Activated CD4-positive, alpha-beta T cell treated with anti-CD3 and anti-CD28 coated beads, Interleukin-2, amount 10 ng/mL, durations not matched to agents 7 days and 5 days (primary cell): Measurements from ENCODE around the gene GALNT10. TPM values are rescaled to one million over a fixed set of nuclear protein-coding genes. Genes with fewer than 3 reads are reported as not detected.
A peak's percentile ranks its signal among the peaks of the same experiment; 100 is the strongest.

Experiments
- CTCF ChIA-PET: fragments of 350-600 bp; sonication (Branson Sonifier 250); formaldehyde crosslinking; loops from one replicate; lab custom pipeline; 2021; ENCODE audit warnings: antibody characterized with exemption; lab: Charles Lee
- POLR2A ChIA-PET: fragments of 350-600 bp; sonication (Branson Sonifier 250); formaldehyde crosslinking; loops from one replicate; lab custom pipeline; 2021; ENCODE audit warnings: antibody characterized with exemption; lab: Charles Lee
- DNase-seq: peaks from one replicate; pipeline ENCODE4 v3.0.0-alpha.2; 2020
- H3K27ac Mint-ChIP-seq: one replicate; pipeline ENCODE4 v1.8.0; 2021; ENCODE audit warnings: mild to moderate bottlenecking, moderate library complexity, mixed read lengths
- H3K27me3 Mint-ChIP-seq: one replicate; pipeline ENCODE4 v1.8.0; 2021; ENCODE audit warnings: mixed read lengths
- H3K36me3 Mint-ChIP-seq: one replicate; pipeline ENCODE4 v1.8.0; 2021; ENCODE audit warnings: low read depth, mixed read lengths
- H3K4me1 Mint-ChIP-seq: one replicate; pipeline ENCODE4 v1.8.0; 2021; ENCODE audit warnings: mixed read lengths
- H3K4me3 Mint-ChIP-seq: one replicate; pipeline ENCODE4 v1.8.0; 2021; ENCODE audit warnings: mild to moderate bottlenecking, moderate library complexity, mixed read lengths
- H3K9me3 Mint-ChIP-seq: one replicate; pipeline ENCODE4 v1.8.0; 2021; ENCODE audit warnings: mixed read lengths
- total RNA-seq, 2 experiments: library from RNA; stranded (reverse); gene quantifications; one replicate each; pipeline ENCODE4 v1.2.3, GENCODE V29; 2021

GALNT10 gene
- total RNA-seq, 2 experiments from 2014 or later: 44.2 to 47.2 TPM

- peaks cover 4% of the 10 kb centered on the region for H3K36me3 Mint-ChIP-seq
These were observed 215.7 kb downstream of the GALNT10 start for GRCh38 chr5:154406231-154406630.

GRCh38 chr5:154406826-154407225 is 216.3 kb downstream of the GALNT10 start:
- peaks cover 6% of the 10 kb centered on the region for H3K36me3 Mint-ChIP-seq
- H3K9me3 Mint-ChIP-seq: no peaks in the 10 kb centered on the region
- H3K27ac Mint-ChIP-seq: no peak overlapping the region
- no peaks in the 10 kb centered on the region for H3K27me3 Mint-ChIP-seq
- ChIA-PET CTCF (interaction anchor here (2.6 kb wide), 1 partner anchor 9 kb away, joined by 9 read pairs; no protein-coding TSS in a partner anchor), POLR2A (no interaction called here)
- H3K4me1 Mint-ChIP-seq: peaks cover 6% of the 10 kb centered on the region
- H3K4me3 Mint-ChIP-seq: no peak overlapping the region
- DNase-seq: no peak

More at GRCh38 chr5:154406231-154406630, 215.7 kb downstream of the GALNT10 start:
- Mint-ChIP-seq H3K9me3 (no peaks in the 10 kb centered on the region), H3K27me3 (no peaks in the 10 kb centered on the region), H3K4me1 (peaks cover 6% of the 10 kb centered on the region), H3K27ac (no peak overlapping the region), H3K4me3 (no peak overlapping the region)
- no peak for DNase-seq
- ChIA-PET POLR2A (no interaction called here), CTCF (interaction anchor here (0.7 to 2.6 kb wide), 11 partner anchors 9 to 390 kb away, joined by 3 to 11 read pairs (median 5); no protein-coding TSS in a partner anchor)

- H3K4me1 Mint-ChIP-seq: peaks cover 6% of the 10 kb centered on the region
- peaks cover 18% of the 10 kb centered on the region for H3K36me3 Mint-ChIP-seq
- H3K4me3 Mint-ChIP-seq: no peak overlapping the region
- no peak overlapping the region for H3K27ac Mint-ChIP-seq
- no peaks in the 10 kb centered on the region for H3K27me3 Mint-ChIP-seq
- H3K9me3 Mint-ChIP-seq: no peaks in the 10 kb centered on the region
- CTCF ChIA-PET: interaction anchor here (0.6 to 2.6 kb wide), 3 partner anchors 11 to 336 kb away, joined by 3 to 9 read pairs (median 3); no protein-coding TSS in a partner anchor
- no peak for DNase-seq
- POLR2A ChIA-PET: no interaction called here
These were observed 218.3 kb downstream of the GALNT10 start for GRCh38 chr5:154408811-154409210.

GRCh38 chr5:154409230-154409840 is 218.8 kb downstream of the GALNT10 start:
- no peaks in the 10 kb centered on the region for H3K27me3 Mint-ChIP-seq
- H3K4me1 Mint-ChIP-seq: peaks cover 6% of the 10 kb centered on the region
- H3K27ac Mint-ChIP-seq: peak overlapping the region; percentile 41
- H3K4me3 Mint-ChIP-seq: no peak overlapping the region
- ChIA-PET CTCF (no interaction called here), POLR2A (no interaction called here)
- H3K9me3 Mint-ChIP-seq: no peaks in the 10 kb centered on the region
- no peak for DNase-seq
- peaks cover 18% of the 10 kb centered on the region for H3K36me3 Mint-ChIP-seq

- Mint-ChIP-seq H3K9me3 (no peaks in the 10 kb centered on the region), H3K36me3 (peaks cover 19% of the 10 kb centered on the region), H3K4me1 (peaks cover 6% of the 10 kb centered on the region), H3K27me3 (no peaks in the 10 kb centered on the region), H3K27ac (no peak overlapping the region), H3K4me3 (no peak overlapping the region)
- no peak for DNase-seq
- ChIA-PET CTCF (no interaction called here), POLR2A (no interaction called here)
These were observed 219.5 kb downstream of the GALNT10 start for GRCh38 chr5:154410008-154410407.

- Mint-ChIP-seq H3K4me3 (no peak overlapping the region), H3K27me3 (no peaks in the 10 kb centered on the region), H3K27ac (no peak overlapping the region), H3K36me3 (peaks cover 22% of the 10 kb centered on the region), H3K4me1 (no peaks in the 10 kb centered on the region), H3K9me3 (no peaks in the 10 kb centered on the region)
- DNase-seq: no peak
- ChIA-PET POLR2A (no interaction called here), CTCF (no interaction called here)
These were observed 220.3 kb downstream of the GALNT10 start for GRCh38 chr5:154410786-154411185.

- Mint-ChIP-seq H3K4me3 (no peak overlapping the region), H3K36me3 (peaks cover 24% of the 10 kb centered on the region), H3K27me3 (no peaks in the 10 kb centered on the region), H3K27ac (no peak overlapping the region), H3K4me1 (no peaks in the 10 kb centered on the region), H3K9me3 (no peaks in the 10 kb centered on the region)
- DNase-seq: no peak
- ChIA-PET CTCF (no interaction called here), POLR2A (no interaction called here)
These were observed 220.8 kb downstream of the GALNT10 start for GRCh38 chr5:154411338-154411737.

GRCh38 chr5:154412316-154412715 is 221.8 kb downstream of the GALNT10 start:
- POLR2A ChIA-PET: no interaction called here

GRCh38 chr5:154412925-154413324 is 222.4 kb downstream of the GALNT10 start:
- CTCF ChIA-PET: no interaction called here
- Mint-ChIP-seq H3K27me3 (no peaks in the 10 kb centered on the region), H3K27ac (no peak overlapping the region), H3K4me3 (no peak overlapping the region), H3K4me1 (peaks cover 5% of the 10 kb centered on the region), H3K9me3 (no peaks in the 10 kb centered on the region), H3K36me3 (peaks cover 30% of the 10 kb centered on the region)
- no peak for DNase-seq
- POLR2A ChIA-PET: no interaction called here

More at GRCh38 chr5:154412316-154412715, 221.8 kb downstream of the GALNT10 start:
- H3K27ac Mint-ChIP-seq: no peak overlapping the region
- H3K36me3 Mint-ChIP-seq: peaks cover 30% of the 10 kb centered on the region
- no peak overlapping the region for H3K4me3 Mint-ChIP-seq
- no peaks in the 10 kb centered on the region for H3K27me3 Mint-ChIP-seq
- no peaks in the 10 kb centered on the region for H3K9me3 Mint-ChIP-seq
- no peak for DNase-seq
- peaks cover 5% of the 10 kb centered on the region for H3K4me1 Mint-ChIP-seq
- CTCF ChIA-PET: no interaction called here

- H3K9me3 Mint-ChIP-seq: no peaks in the 10 kb centered on the region
- no peak overlapping the region for H3K4me3 Mint-ChIP-seq
- POLR2A ChIA-PET: no interaction called here
- H3K36me3 Mint-ChIP-seq: peaks cover 35% of the 10 kb centered on the region
- no peak overlapping the region for H3K27ac Mint-ChIP-seq
- peaks cover 5% of the 10 kb centered on the region for H3K4me1 Mint-ChIP-seq
- CTCF ChIA-PET: interaction anchor here (2.0 kb wide), 1 partner anchor 10 kb away, joined by 8 read pairs; no protein-coding TSS in a partner anchor
- DNase-seq: no peak
- no peaks in the 10 kb centered on the region for H3K27me3 Mint-ChIP-seq
These were observed 224.6 kb downstream of the GALNT10 start for GRCh38 chr5:154415114-154415513.

GRCh38 chr5:154418344-154418820 is 227.8 kb downstream of the GALNT10 start:
- POLR2A ChIA-PET: no interaction called here
- DNase-seq: no peak
- Mint-ChIP-seq H3K4me3 (no peak overlapping the region), H3K36me3 (peaks cover 38% of the 10 kb centered on the region), H3K27ac (no peak overlapping the region), H3K9me3 (peaks cover 3% of the 10 kb centered on the region), H3K4me1 (peaks cover 5% of the 10 kb centered on the region), H3K27me3 (no peaks in the 10 kb centered on the region)
- CTCF ChIA-PET: interaction anchor here (1.0 kb wide), 1 partner anchor 26 kb away, joined by 3 read pairs; no protein-coding TSS in a partner anchor

- ChIA-PET CTCF (no interaction called here), POLR2A (interaction anchor here (0.6 kb wide), 1 partner anchor 15 kb away, joined by 3 read pairs; no protein-coding TSS in a partner anchor)
- Mint-ChIP-seq H3K27ac (no peak overlapping the region), H3K36me3 (peaks cover 44% of the 10 kb centered on the region), H3K4me1 (peaks cover 5% of the 10 kb centered on the region), H3K27me3 (no peaks in the 10 kb centered on the region), H3K9me3 (peaks cover 3% of the 10 kb centered on the region), H3K4me3 (no peak overlapping the region)
- no peak for DNase-seq
These were observed 228.7 kb downstream of the GALNT10 start for GRCh38 chr5:154419236-154419635.

GRCh38 chr5:154421868-154422267 is 231.3 kb downstream of the GALNT10 start:
- peaks cover 36% of the 10 kb centered on the region for H3K36me3 Mint-ChIP-seq
- no peak overlapping the region for H3K4me3 Mint-ChIP-seq
- POLR2A ChIA-PET: no interaction called here
- DNase-seq: no peak
- peaks cover 2% of the 10 kb centered on the region for H3K4me1 Mint-ChIP-seq
- no peak overlapping the region for H3K27ac Mint-ChIP-seq
- CTCF ChIA-PET: interaction anchor here (0.6 to 2.5 kb wide), 5 partner anchors 15 to 350 kb away, joined by 3 to 9 read pairs (median 4); no protein-coding TSS in a partner anchor
- H3K27me3 Mint-ChIP-seq: no peaks in the 10 kb centered on the region
- H3K9me3 Mint-ChIP-seq: peaks cover 3% of the 10 kb centered on the region
